K562 (cell line): Measurements from ENCODE around the gene ARL5C. TPM values are rescaled to one million over a fixed set of nuclear protein-coding genes. Genes with fewer than 3 reads are reported as not detected.
A peak's percentile ranks its signal among the peaks of the same experiment; 100 is the strongest.

Source experiments
- MAZ ChIP-seq, 2 experiments: fragments of 450-650 bp in 1 of 2; sonication (generic) in 1 of 2; formaldehyde crosslinking; IDR thresholded peaks in 1 of 2; conservative IDR thresholded peaks in 1 of 2; 2 replicates each; pipeline versions ENCODE4 v1.4.0 to v1.5.0; 2020; ENCODE audit warnings: mild to moderate bottlenecking in 1 of 2, missing genetic modification reagents in 1 of 2
- MYNN ChIP-seq, 2 experiments: sonication (generic); formaldehyde crosslinking in 1 of 2; IDR thresholded peaks; 2 replicates each; pipeline versions ENCODE4 v1.5.0 to v1.6.1; 2016 to 2020; ENCODE audit warnings: antibody characterized with exemption in 1 of 2, missing genetic modification reagents in 1 of 2
- NEUROD1 ChIP-seq: fragments of 150-350 bp; IDR thresholded peaks from 2 replicates; pipeline ENCODE4 v1.6.1; 2014; ENCODE audit warnings: borderline replicate concordance, low read length, low read depth; ENCODE audit not compliant: partially characterized antibody
- PKNOX1 ChIP-seq: fragments of 450-650 bp; IDR thresholded peaks from 2 replicates; pipeline ENCODE4 v1.6.1; 2016
- PML ChIP-seq: IDR thresholded peaks from 2 replicates; pipeline ENCODE4 v1.6.1; 2012; ENCODE audit warnings: low read length, inconsistent platforms
- PTRF ChIP-seq: fragments of 450-650 bp; IDR thresholded peaks from 2 replicates; pipeline ENCODE4 v1.6.1; 2016; ENCODE audit warnings: mild to moderate bottlenecking, missing genetic modification characterization, missing compliant biosample characterization
- XRCC5 ChIP-seq: fragments of 200-400 bp; formaldehyde crosslinking; IDR thresholded peaks from 2 replicates; pipeline ENCODE4 v1.6.1; 2017; ENCODE audit warnings: low read depth, mild to moderate bottlenecking, low read length
- ZNF311 ChIP-seq: fragments of 250-450 bp; sonication (Bioruptor Pico); IDR thresholded peaks from 2 replicates; pipeline ENCODE4 v1.4.0; 2020; ENCODE audit warnings: mild to moderate bottlenecking, moderate library complexity
- ZNF740 ChIP-seq, 3 experiments: fragments of 200-800 bp in 1 of 3; sonication (Bioruptor generic) in 1 of 3; sonication (generic) in 1 of 3; formaldehyde crosslinking in 1 of 3; IDR thresholded peaks; 2 replicates each; pipeline versions ENCODE4 v1.6.1 to v1.8.0; 2016 to 2022; ENCODE audit warnings: mild to moderate bottlenecking in 2 of 3, missing compliant biosample characterization in 2 of 3, missing genetic modification characterization in 2 of 3, missing genetic modification reagents in 1 of 3
- polyA plus RNA-seq, 8 experiments: library from polyadenylated mRNA; depleted of rRNA in 4 of 8; stranded (reverse) in 5 of 8; unstranded in 3 of 8; fragments of >200 nt; fragmentation: Nextera tagmentation in 2 of 8; fragmentation: Illumina TruSeq in 1 of 8; extraction: Ambion mirVana in 2 of 8; extraction: Trizol in 1 of 8; gene quantifications; 2 replicates each; pipeline versions ENCODE4 v1.2.1 to v1.2.3, GENCODE V29; 2011 to 2014; ENCODE audit warnings: inconsistent platforms in 1 of 8, missing spikeins in 1 of 8
- total RNA-seq, 7 experiments: library from RNA; depleted of rRNA in 6 of 7; stranded (reverse); fragments of >200 nt in 6 of 7; fragmentation: Illumina TruSeq in 2 of 7; extraction: Trizol in 2 of 7; gene quantifications; 2 replicates each; pipeline versions ENCODE4 v1.2.1 to v1.2.3, GENCODE V29; 2011 to 2021; ENCODE audit warnings: low replicate concordance in 1 of 7
- TF ChIP-seq, protein P1 (sequence below): sonication (generic); formaldehyde crosslinking; IDR thresholded peaks from 2 replicates; pipeline ENCODE4 v1.8.0; 2022; ENCODE audit warnings: missing genetic modification reagents, mild to moderate bottlenecking, moderate library complexity, borderline replicate concordance
- TF ChIP-seq, protein P2 (sequence below), 2 experiments: IDR thresholded peaks in 1 of 2; conservative IDR thresholded peaks in 1 of 2; 2 replicates each; pipeline ENCODE4 v1.6.1; 2016; ENCODE audit warnings: low read depth in 2 of 2, mild to moderate bottlenecking in 1 of 2, missing compliant biosample characterization in 1 of 2, missing genetic modification characterization in 1 of 2, moderate library complexity in 1 of 2

ARL5C gene
- total and polyA plus RNA-seq, 9 of the 15 experiments (the other 6 are each of a cell fraction or from before 2014, with no cell fraction given): not detected

- TF ChIP-seq MYNN (IDR thresholded peaks at IDR 0.05) (0 out of 2 replicates have a peak, but pooled peaks have one; percentile 24), MYNN (CRISPR knock-in tag; IDR thresholded peaks at IDR 0.05) (no peak), NEUROD1 (peak; percentile 15), MAZ (CRISPR knock-in tag; conservative IDR thresholded peaks at IDR 0.05 in 1 of 2, IDR thresholded peaks at IDR 0.05 in 1 of 2) (peak in 1 of 2 experiments; percentile 32; a peak in 1 of 4 replicates), ZNF311 (no peak), XRCC5 (peak; percentile 53; the same call in 1 of the 2 replicates), PKNOX1 (peak; percentile 72), PTRF (no peak), ZNF740 (CRISPR knock-in tag; IDR thresholded peaks at IDR 0.05) (no peak), ZNF740 (tag; IDR thresholded peaks at IDR 0.05) (no peak), PML (no peak)
- TF ChIP-seq, protein P1, sequence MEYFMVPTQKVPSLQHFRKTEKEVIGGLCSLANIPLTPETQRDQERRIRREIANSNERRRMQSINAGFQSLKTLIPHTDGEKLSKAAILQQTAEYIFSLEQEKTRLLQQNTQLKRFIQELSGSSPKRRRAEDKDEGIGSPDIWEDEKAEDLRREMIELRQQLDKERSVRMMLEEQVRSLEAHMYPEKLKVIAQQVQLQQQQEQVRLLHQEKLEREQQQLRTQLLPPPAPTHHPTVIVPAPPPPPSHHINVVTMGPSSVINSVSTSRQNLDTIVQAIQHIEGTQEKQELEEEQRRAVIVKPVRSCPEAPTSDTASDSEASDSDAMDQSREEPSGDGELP: peak; percentile 36; the same call in 1 of the 2 replicates
- TF ChIP-seq, protein P2, sequence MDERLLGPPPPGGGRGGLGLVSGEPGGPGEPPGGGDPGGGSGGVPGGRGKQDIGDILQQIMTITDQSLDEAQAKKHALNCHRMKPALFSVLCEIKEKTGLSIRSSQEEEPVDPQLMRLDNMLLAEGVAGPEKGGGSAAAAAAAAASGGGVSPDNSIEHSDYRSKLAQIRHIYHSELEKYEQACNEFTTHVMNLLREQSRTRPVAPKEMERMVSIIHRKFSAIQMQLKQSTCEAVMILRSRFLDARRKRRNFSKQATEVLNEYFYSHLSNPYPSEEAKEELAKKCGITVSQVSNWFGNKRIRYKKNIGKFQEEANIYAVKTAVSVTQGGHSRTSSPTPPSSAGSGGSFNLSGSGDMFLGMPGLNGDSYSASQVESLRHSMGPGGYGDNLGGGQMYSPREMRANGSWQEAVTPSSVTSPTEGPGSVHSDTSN (CRISPR knock-in tag; IDR thresholded peaks at IDR 0.05; ENCODE audit: low read depth): no peak
- TF ChIP-seq, protein P2 (tag; conservative IDR thresholded peaks at IDR 0.05; ENCODE audit: low read depth): no peak; the same call in 1 of the 2 replicates
- TF ChIP-seq, all 486 proteins: peak for 26
Observed at GRCh38 chr17:39194089-39194984, 28.4 kb upstream of the ARL5C start (continued).
